Loucy (cell line): ENCODE results near the gene LGALS9B.
"Not testable (repeated sequence)": the region's sequence is repeated elsewhere in the genome, so short reads cannot be mapped to it uniquely, and the experiment has no call there.

Experiments
- CTCF ChIP-seq: fragments of 200-600 bp; sonication (generic); conservative IDR thresholded peaks from 2 replicates; pipeline ENCODE4 v1.5.1; 2014; ENCODE audit warnings: mild to moderate bottlenecking, antibody characterized with exemption, low read length
- EZH2phosphoT487 ChIP-seq: fragments of 200-600 bp; IDR thresholded peaks from 2 replicates; pipeline ENCODE4 v1.6.1; 2018; ENCODE audit warnings: antibody characterized with exemption, mild to moderate bottlenecking, moderate library complexity, borderline replicate concordance

- TF ChIP-seq CTCF, EZH2phosphoT487: not testable (repeated sequence)
These were observed 16.5 kb downstream of the LGALS9B start for GRCh38 chr17:20450852-20451251.
